ENCODE measurements around the gene SETD2. TPM values are rescaled to one million over a fixed set of nuclear protein-coding genes. Genes with fewer than 3 reads are reported as not detected.

The SETD2 gene
- total and polyA plus RNA-seq, 4 donors: 12.9 to 62.5 (median 33.5) TPM

DNA sequence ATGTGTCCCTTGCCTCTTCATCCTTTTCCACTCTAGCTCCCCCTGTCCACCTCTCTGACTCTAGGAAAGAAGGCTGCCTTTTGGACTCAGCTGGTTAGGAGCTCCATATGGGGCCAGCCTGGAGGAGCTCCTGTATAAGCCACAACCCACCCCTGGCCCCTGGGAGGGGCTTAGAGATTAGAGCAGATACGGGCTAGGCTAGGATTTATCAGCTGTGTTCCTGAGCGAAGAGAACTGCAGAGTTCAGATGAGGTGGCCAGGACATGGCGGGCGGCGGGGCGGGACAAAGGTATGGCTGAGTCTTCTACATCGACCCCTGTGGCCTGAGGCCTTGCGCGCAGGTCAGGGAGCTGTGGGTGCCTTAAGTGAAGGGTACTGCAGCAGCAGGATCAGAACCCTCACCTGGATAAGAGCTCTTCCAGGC is 176.6 kb downstream of the SETD2 start:
- H3K27ac ChIP-seq (ENCODE audit: low read depth in 1 of 2, low read length in 2 of 2): no peak overlapping the region
- WGBS, 2 donors: 86 to 90% methylated on average over 9 of the region's 9 CpGs
- ATAC-seq (ENCODE audit: low FRiP score) (no peak), DNase-seq (no peak)
- intact Hi-C loops (cut with DNase I): no loop called here
- no peaks in the 10 kb centered on the region for H3K36me3 ChIP-seq (ENCODE audit: control insufficient read depth in 1 of 2, insufficient read depth in 2 of 2, low read length in 1 of 2)
- no peaks in the 10 kb centered on the region for H3K9me3 ChIP-seq (ENCODE audit: control insufficient read depth, low read length)
- H3K27me3 ChIP-seq (ENCODE audit: control insufficient read depth in 1 of 2, insufficient read depth in 2 of 2, low read length in 1 of 2): no peaks in the 10 kb centered on the region
- no peak overlapping the region for H3K4me3 ChIP-seq (ENCODE audit: low read length in 2 of 2)
- H3K4me1 ChIP-seq (ENCODE audit: control insufficient read depth in 1 of 2, insufficient read depth in 2 of 2, low read length in 2 of 2): no peaks in the 10 kb centered on the region

- Histone ChIP-seq H3K9me3 (ENCODE audit: control insufficient read depth, low read length) (no peaks in the 10 kb centered on the region), H3K36me3 (ENCODE audit: control insufficient read depth in 1 of 2, insufficient read depth in 2 of 2, low read length in 1 of 2) (no peaks in the 10 kb centered on the region), H3K4me3 (ENCODE audit: low read length in 2 of 2) (no peak overlapping the region), H3K4me1 (ENCODE audit: control insufficient read depth in 1 of 2, insufficient read depth in 2 of 2, low read length in 2 of 2) (no peaks in the 10 kb centered on the region), H3K27me3 (ENCODE audit: control insufficient read depth in 1 of 2, insufficient read depth in 2 of 2, low read length in 1 of 2) (no peaks in the 10 kb centered on the region), H3K27ac (ENCODE audit: low read depth in 1 of 2, low read length in 2 of 2) (no peak overlapping the region)
- intact Hi-C loops (cut with DNase I): no loop called here
- 72 to 83% methylated on average over 3 of the region's 3 CpGs for WGBS, 2 donors
- DNase-seq (peak in 1 of 2 donors; percentile 30), ATAC-seq (ENCODE audit: low FRiP score) (no peak)
These were observed 177.1 kb downstream of the SETD2 start for GRCh38 chr3:46986782-46987310.

DNA sequence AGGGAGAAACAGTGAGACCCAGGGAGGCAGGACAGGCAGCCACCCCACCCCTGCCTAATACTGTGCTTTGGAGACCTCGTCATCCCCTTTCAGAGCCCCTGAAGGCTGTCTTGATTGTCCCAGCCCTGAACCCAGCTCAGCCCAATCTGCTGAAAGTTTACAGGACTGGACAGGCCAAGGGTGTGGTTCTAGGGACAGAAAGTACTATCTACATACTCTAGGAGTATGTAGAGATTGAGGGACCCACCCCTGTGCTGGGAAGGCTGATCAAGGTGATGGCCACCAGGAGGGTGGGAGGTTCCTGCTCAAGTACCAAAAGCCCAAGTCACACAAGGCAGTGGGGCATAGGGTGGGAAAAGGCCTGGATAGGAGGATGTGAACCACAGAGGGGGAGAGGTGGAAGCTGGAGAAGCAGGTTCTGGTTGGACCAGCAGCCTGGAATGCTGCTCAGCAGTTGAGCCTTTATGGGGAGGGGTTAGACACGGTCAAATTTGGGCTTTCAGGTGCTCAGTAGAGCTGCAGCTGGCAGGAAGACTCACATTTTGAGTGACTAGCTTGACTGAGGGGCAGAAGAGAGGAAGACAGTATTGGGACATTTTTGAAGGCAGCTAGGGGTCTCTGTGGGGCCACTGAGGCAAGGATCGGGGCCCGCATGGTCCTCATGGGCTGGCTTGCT is 177.7 kb downstream of the SETD2 start:
- DNase-seq (no peak), ATAC-seq (ENCODE audit: low FRiP score) (no peak)
- no peaks in the 10 kb centered on the region for H3K36me3 ChIP-seq (ENCODE audit: control insufficient read depth in 1 of 2, insufficient read depth in 2 of 2, low read length in 1 of 2)
- WGBS, 2 donors: 92 to 98% methylated on average over 4 of the region's 4 CpGs
- H3K9me3 ChIP-seq (ENCODE audit: control insufficient read depth, low read length): no peaks in the 10 kb centered on the region
- no peaks in the 10 kb centered on the region for H3K27me3 ChIP-seq (ENCODE audit: control insufficient read depth in 1 of 2, insufficient read depth in 2 of 2, low read length in 1 of 2)
- H3K4me1 ChIP-seq (ENCODE audit: control insufficient read depth in 1 of 2, insufficient read depth in 2 of 2, low read length in 2 of 2): no peaks in the 10 kb centered on the region
- no peak overlapping the region for H3K4me3 ChIP-seq (ENCODE audit: low read length in 2 of 2)
- intact Hi-C loops (cut with DNase I): no loop called here
- no peak overlapping the region for H3K27ac ChIP-seq (ENCODE audit: low read depth in 1 of 2, low read length in 2 of 2)

DNA sequence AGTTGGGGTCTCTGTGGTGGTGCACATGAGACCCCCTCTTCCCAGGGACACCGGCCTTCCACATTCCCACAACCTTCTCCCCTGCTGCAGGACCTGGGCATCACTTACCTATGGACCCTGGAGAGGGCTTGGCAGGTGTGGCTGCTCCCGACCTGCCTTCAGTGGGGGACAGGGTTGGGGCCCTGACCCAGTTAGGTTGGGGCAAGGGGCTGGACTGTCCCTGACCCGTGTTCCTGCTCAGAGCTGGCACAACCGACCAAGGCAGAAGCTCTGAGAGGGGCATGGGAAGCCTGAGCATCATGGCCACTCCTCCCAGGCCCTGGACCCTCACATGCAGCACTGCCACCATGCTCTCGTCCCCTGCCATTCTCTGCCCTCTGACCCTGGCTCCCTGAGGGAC is 178.3 kb downstream of the SETD2 start:
- ATAC-seq (ENCODE audit: low FRiP score): no peak

GRCh38 chr3:46984591-46985459 is 179.1 kb downstream of the SETD2 start:
- intact Hi-C loops (cut with DNase I): no loop called here
- DNase-seq (peak in 1 of 2 donors; percentile 17), ATAC-seq (ENCODE audit: low FRiP score) (no peak)
- no peak overlapping the region for H3K27ac ChIP-seq (ENCODE audit: low read depth in 1 of 2, low read length in 2 of 2)
- H3K27me3 ChIP-seq (ENCODE audit: control insufficient read depth in 1 of 2, insufficient read depth in 2 of 2, low read length in 1 of 2): no peaks in the 10 kb centered on the region
- H3K9me3 ChIP-seq (ENCODE audit: control insufficient read depth, low read length): no peaks in the 10 kb centered on the region
- no peaks in the 10 kb centered on the region for H3K36me3 ChIP-seq (ENCODE audit: control insufficient read depth in 1 of 2, insufficient read depth in 2 of 2, low read length in 1 of 2)
- 90 to 92% methylated on average over 11 of the region's 11 CpGs for WGBS, 2 donors
- H3K4me3 ChIP-seq (ENCODE audit: low read length in 2 of 2): no peak overlapping the region
- no peaks in the 10 kb centered on the region for H3K4me1 ChIP-seq (ENCODE audit: control insufficient read depth in 1 of 2, insufficient read depth in 2 of 2, low read length in 2 of 2)

More for the DNA sequence above, 178.3 kb downstream of the SETD2 start:
- H3K36me3 ChIP-seq (ENCODE audit: control insufficient read depth in 1 of 2, insufficient read depth in 2 of 2, low read length in 1 of 2): no peaks in the 10 kb centered on the region
- 94 to 97% methylated on average over 5 of the region's 5 CpGs for WGBS, 2 donors
- DNase-seq: no peak
- no peaks in the 10 kb centered on the region for H3K27me3 ChIP-seq (ENCODE audit: control insufficient read depth in 1 of 2, insufficient read depth in 2 of 2, low read length in 1 of 2)
- H3K27ac ChIP-seq (ENCODE audit: low read depth in 1 of 2, low read length in 2 of 2): no peak overlapping the region
- no peaks in the 10 kb centered on the region for H3K4me1 ChIP-seq (ENCODE audit: control insufficient read depth in 1 of 2, insufficient read depth in 2 of 2, low read length in 2 of 2)
- no peak overlapping the region for H3K4me3 ChIP-seq (ENCODE audit: low read length in 2 of 2)
- no peaks in the 10 kb centered on the region for H3K9me3 ChIP-seq (ENCODE audit: control insufficient read depth, low read length)
- intact Hi-C loops (cut with DNase I): no loop called here

GRCh38 chr3:46982546-46982945 is 181.4 kb downstream of the SETD2 start:
- Histone ChIP-seq H3K4me1 (ENCODE audit: control insufficient read depth in 1 of 2, insufficient read depth in 2 of 2, low read length in 2 of 2) (no peaks in the 10 kb centered on the region), H3K27ac (ENCODE audit: low read depth in 1 of 2, low read length in 2 of 2) (no peak overlapping the region), H3K9me3 (ENCODE audit: control insufficient read depth, low read length) (no peaks in the 10 kb centered on the region), H3K36me3 (ENCODE audit: control insufficient read depth in 1 of 2, insufficient read depth in 2 of 2, low read length in 1 of 2) (no peaks in the 10 kb centered on the region), H3K4me3 (ENCODE audit: low read length in 2 of 2) (no peak overlapping the region), H3K27me3 (ENCODE audit: control insufficient read depth in 1 of 2, insufficient read depth in 2 of 2, low read length in 1 of 2) (no peaks in the 10 kb centered on the region)
- intact Hi-C loops (cut with DNase I): no loop called here
- ATAC-seq (ENCODE audit: low FRiP score) (no peak), DNase-seq (no peak)
- 81 to 86% methylated on average over 2 of the region's 2 CpGs for WGBS, 2 donors

DNA sequence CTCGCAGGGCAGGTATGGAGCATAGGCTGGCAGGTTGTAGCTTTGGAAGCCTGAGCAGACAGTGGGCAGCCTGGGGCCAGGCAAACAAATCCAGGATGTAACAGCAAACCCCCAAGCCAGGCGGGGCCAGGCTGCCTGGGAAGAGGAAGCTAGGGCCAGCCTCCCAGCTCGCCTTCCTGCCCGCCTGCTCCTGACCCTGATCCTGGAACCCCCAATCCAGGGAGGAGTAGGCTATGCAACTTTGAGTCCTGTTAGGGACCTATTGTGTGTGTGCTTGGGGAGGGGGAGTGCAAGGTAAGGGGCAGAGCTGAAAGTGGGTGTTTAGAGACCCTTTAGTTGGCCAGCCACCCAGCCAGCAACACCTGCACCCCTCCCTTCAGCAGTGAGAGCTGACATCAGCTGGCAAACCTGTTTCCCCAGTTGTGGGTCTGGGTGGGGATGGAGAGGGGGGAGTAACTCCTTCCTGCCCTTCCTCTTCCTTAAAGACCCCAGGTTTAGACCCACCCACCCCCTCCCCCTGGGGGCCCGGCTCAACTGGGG is 181.9 kb downstream of the SETD2 start:
- Histone ChIP-seq H3K9me3 (ENCODE audit: control insufficient read depth, low read length) (no peaks in the 10 kb centered on the region), H3K36me3 (ENCODE audit: control insufficient read depth in 1 of 2, insufficient read depth in 2 of 2, low read length in 1 of 2) (no peaks in the 10 kb centered on the region), H3K27me3 (ENCODE audit: control insufficient read depth in 1 of 2, insufficient read depth in 2 of 2, low read length in 1 of 2) (no peaks in the 10 kb centered on the region), H3K27ac (ENCODE audit: low read depth in 1 of 2, low read length in 2 of 2) (no peak overlapping the region), H3K4me1 (ENCODE audit: control insufficient read depth in 1 of 2, insufficient read depth in 2 of 2, low read length in 2 of 2) (no peaks in the 10 kb centered on the region), H3K4me3 (ENCODE audit: low read length in 2 of 2) (no peak overlapping the region)
- DNase-seq (no peak), ATAC-seq (ENCODE audit: low FRiP score) (no peak)
- WGBS, 2 donors: 71 to 72% methylated on average over 5 of the region's 5 CpGs
- intact Hi-C loops (cut with DNase I): loop anchor here in 1 of 2 donors (2.0 kb wide), 1 partner anchor 23 kb away; no protein-coding TSS in a partner anchor

DNA sequence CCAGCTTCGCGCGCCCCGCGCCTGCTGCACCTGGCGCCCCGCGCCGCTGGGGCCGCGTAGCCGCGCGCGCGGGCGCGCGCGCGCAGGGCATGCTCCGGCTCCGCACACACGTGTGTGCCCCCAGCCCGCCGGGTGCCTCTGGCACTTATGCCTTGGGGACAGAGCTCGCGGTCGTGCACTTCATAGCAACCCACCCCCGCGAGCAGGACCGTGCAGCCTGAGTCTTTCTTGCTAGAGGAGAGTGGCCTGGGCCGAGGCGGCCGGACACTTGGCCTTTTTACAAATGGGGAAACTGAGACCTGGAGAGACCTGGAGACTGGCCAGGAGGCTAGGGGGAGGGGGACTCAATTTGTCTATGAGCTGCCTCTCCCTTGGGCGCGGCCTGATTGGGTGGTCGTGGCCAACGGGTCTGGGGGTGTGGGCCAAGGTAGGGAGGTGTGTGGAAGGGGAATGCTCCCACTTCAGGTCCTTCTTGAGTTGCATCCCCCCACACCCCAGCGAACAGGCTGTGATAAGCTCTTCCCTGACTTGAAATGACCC is 183.9 kb downstream of the SETD2 start:
- Histone ChIP-seq H3K4me3 (ENCODE audit: low read length in 2 of 2) (peak overlapping the region; percentile 50 to 58), H3K36me3 (ENCODE audit: control insufficient read depth in 1 of 2, insufficient read depth in 2 of 2, low read length in 1 of 2) (no peaks in the 10 kb centered on the region), H3K27me3 (ENCODE audit: control insufficient read depth in 1 of 2, insufficient read depth in 2 of 2, low read length in 1 of 2) (no peaks in the 10 kb centered on the region), H3K27ac (ENCODE audit: low read depth in 1 of 2, low read length in 2 of 2) (no peak overlapping the region), H3K9me3 (ENCODE audit: control insufficient read depth, low read length) (no peaks in the 10 kb centered on the region), H3K4me1 (ENCODE audit: control insufficient read depth in 1 of 2, insufficient read depth in 2 of 2, low read length in 2 of 2) (no peaks in the 10 kb centered on the region)
- intact Hi-C loops (cut with DNase I): loop anchor here in 1 of 2 donors (2.0 kb wide), 1 partner anchor 25 kb away; no protein-coding TSS in a partner anchor
- WGBS, 2 donors: 3 to 4% methylated on average over 29 to 40 of the region's 40 CpGs
- ATAC-seq (ENCODE audit: low FRiP score) (no peak), DNase-seq (no peak)

All from aorta (tissue), 5 donors.